K562 (cell line): ENCODE measurements around the gene FOXS1. TPM values are rescaled to one million over a fixed set of nuclear protein-coding genes. Genes with fewer than 3 reads are reported as not detected.

ENCODE experiments used
- ATAC-seq: fragments of 200-7000 bp; cut with Tn5 transposase; 3 replicates; pipeline ENCODE4 v1.9.1; 2020; ENCODE audit warnings: moderate library complexity
- BruUV-seq: library from RNA; stranded (reverse); fragments of 400-500 nt; replicated peaks from 2 replicates; lab custom pipeline; 2021; lab: Mats Ljungman, UMichigan
- CTCF ChIA-PET: fragments of 300-600 bp; formaldehyde crosslinking; extraction: SDS; loops from one replicate; lab custom pipeline; 2021; ENCODE audit warnings: low intra/inter-chr PET ratio; lab: Yijun Ruan, JAX
- POLR2A ChIA-PET: fragments of 300-600, 350-650 bp; sonication (Branson Sonifier 250); formaldehyde crosslinking; extraction: SDS; loops from one replicate; lab custom pipeline; 2021; ENCODE audit warnings: antibody characterized with exemption, inconsistent platforms; lab: Yijun Ruan, JAX
- DNase-seq, 4 experiments: peaks; one replicate each; pipeline versions ENCODE4 v3.0.0 to v3.0.0-alpha.2; 2011 to 2018; ENCODE audit warnings: low spot score in 3 of 4, mixed read lengths in 3 of 4; ENCODE audit errors: extremely low read depth in 1 of 4
- FAIRE-seq: peaks from 2 replicates; lab custom pipeline; 2011; peaks lifted over from hg19 to GRCh38; lab: Jason Lieb, UNC
- H2AFZ ChIP-seq: 2 replicates; pipeline ENCODE4 v1.6.0; 2011; ENCODE audit warnings: low read depth, low read length, control low read depth, inconsistent platforms
- H3K27ac ChIP-seq: fragments of 200-600 bp; 3 replicates; pipeline ENCODE4 v1.8.0; 2011; ENCODE audit warnings: low read depth, mild to moderate bottlenecking, control low read depth, inconsistent platforms, low read length, moderate library complexity, mixed read lengths; ENCODE audit errors: extremely low read depth
- H3K27me3 ChIP-seq, 2 experiments: fragments of 300-600 bp in 1 of 2; 2 replicates in 1 of 2; 3 replicates in 1 of 2; pipeline versions ENCODE4 v1.6.0 to v1.8.0; 2011; ENCODE audit warnings: inconsistent platforms in 2 of 2, low read length in 2 of 2, mild to moderate bottlenecking in 1 of 2, mixed read lengths in 1 of 2, moderate library complexity in 1 of 2; ENCODE audit not compliant: control insufficient read depth in 2 of 2, insufficient read depth in 2 of 2
- H3K36me3 ChIP-seq: fragments of 300-600 bp; 3 replicates; pipeline ENCODE4 v1.8.0; 2011; ENCODE audit warnings: mild to moderate bottlenecking, low read length, inconsistent platforms; ENCODE audit not compliant: control insufficient read depth, insufficient read depth
- H3K4me1 ChIP-seq, 2 experiments: fragments of 200-600 bp in 1 of 2; replicated peaks in 1 of 2; 2 replicates in 1 of 2; 3 replicates in 1 of 2; pipeline versions ENCODE4 v1.5.1 to v1.8.0; 2011; ENCODE audit warnings: inconsistent platforms in 2 of 2, low read length in 2 of 2, mild to moderate bottlenecking in 1 of 2, mixed read lengths in 1 of 2, moderate library complexity in 1 of 2; ENCODE audit not compliant: control insufficient read depth in 2 of 2, insufficient read depth in 2 of 2
- H3K4me2 ChIP-seq: 2 replicates; pipeline ENCODE4 v1.6.1; 2011; ENCODE audit warnings: low read length, control low read depth, inconsistent platforms, mixed read lengths; ENCODE audit not compliant: insufficient read depth
- H3K4me3 ChIP-seq: fragments of 200-600 bp; sonication (generic), shearing (Covaris generic); 2 replicates; pipeline ENCODE4 v1.5.1; 2016; ENCODE audit warnings: control low read depth, inconsistent platforms
- H3K79me2 ChIP-seq: fragments of 200-600 bp; 3 replicates; pipeline ENCODE4 v1.8.0; 2011; ENCODE audit warnings: low read length, inconsistent platforms; ENCODE audit not compliant: control insufficient read depth, insufficient read depth
- H3K9ac ChIP-seq, 2 experiments: 2 replicates each; pipeline versions ENCODE4 v1.6.0 to v1.6.1; 2011; ENCODE audit warnings: low read depth in 2 of 2, low read length in 2 of 2, control low read depth in 1 of 2, inconsistent platforms in 1 of 2, mild to moderate bottlenecking in 1 of 2, mixed read lengths in 1 of 2; ENCODE audit not compliant: insufficient read depth in 1 of 2
- H3K9me1 ChIP-seq: one replicate; pipeline ENCODE4 v1.6.0; 2011; ENCODE audit warnings: inconsistent platforms, mild to moderate bottlenecking, low read length, moderate library complexity; ENCODE audit not compliant: control insufficient read depth, insufficient read depth
- H3K9me3 ChIP-seq: replicated peaks from 2 replicates; pipeline ENCODE4 v1.5.1; 2011; ENCODE audit warnings: low read depth, low read length, inconsistent platforms; ENCODE audit not compliant: control insufficient read depth, insufficient read depth
- H4K20me1 ChIP-seq: replicated peaks from 2 replicates; pipeline ENCODE4 v1.6.1; 2011; ENCODE audit warnings: low read length, inconsistent platforms, mixed read lengths; ENCODE audit not compliant: control insufficient read depth, insufficient read depth
- CHD4 ChIP-seq: fragments of 200-600 bp; sonication (generic); IDR thresholded peaks from 3 replicates; pipeline ENCODE4 v1.6.1; 2012; ENCODE audit warnings: low read depth, mild to moderate bottlenecking, mixed read lengths, low read length, inconsistent platforms; ENCODE audit not compliant: insufficient read depth, insufficient replicate concordance, poor library complexity, severe bottlenecking
- EGR1 ChIP-seq: fragments of 450-650 bp; conservative IDR thresholded peaks from 2 replicates; pipeline ENCODE4 v1.6.1; 2017; ENCODE audit warnings: mild to moderate bottlenecking
- EP400 ChIP-seq: fragments of 450-650 bp; IDR thresholded peaks from 2 replicates; pipeline ENCODE4 v1.6.1; 2017; ENCODE audit warnings: antibody characterized with exemption, mild to moderate bottlenecking, moderate library complexity
- GATAD2B ChIP-seq: fragments of 450-650 bp; IDR thresholded peaks from 2 replicates; pipeline ENCODE4 v1.6.1; 2017; ENCODE audit warnings: mild to moderate bottlenecking, borderline replicate concordance
- JUND ChIP-seq, 2 experiments: IDR thresholded peaks; 2 replicates in 1 of 2; 3 replicates in 1 of 2; pipeline ENCODE4 v1.6.1; 2011; ENCODE audit warnings: borderline replicate concordance in 2 of 2, low read depth in 2 of 2, low read length in 2 of 2, improper control_type of control experiment in 1 of 2, missing biosample characterization in 1 of 2, missing genetic modification characterization in 1 of 2, missing genetic modification reagents in 1 of 2
- KLF6 ChIP-seq: fragments of 250-450 bp; sonication (Bioruptor Pico); IDR thresholded peaks from 2 replicates; pipeline ENCODE4 v1.4.0; 2020; ENCODE audit warnings: mild to moderate bottlenecking, moderate library complexity, borderline replicate concordance
- MLLT1 ChIP-seq, 2 experiments: fragments of 450-650 bp; IDR thresholded peaks; 2 replicates each; pipeline ENCODE4 v1.6.1; 2016
- NR2C1 ChIP-seq, 2 experiments: fragments of 450-650 bp; IDR thresholded peaks; 2 replicates each; pipeline ENCODE4 v1.6.1; 2017; ENCODE audit warnings: mild to moderate bottlenecking in 2 of 2, antibody characterized with exemption in 1 of 2, inconsistent platforms in 1 of 2, missing compliant biosample characterization in 1 of 2, missing genetic modification characterization in 1 of 2
- NR2C2 ChIP-seq, 2 experiments: fragments of 200-800 bp in 1 of 2; sonication (Bioruptor generic) in 1 of 2; sonication (generic) in 1 of 2; formaldehyde crosslinking in 1 of 2; IDR thresholded peaks; 2 replicates each; pipeline versions ENCODE4 v1.6.1 to v1.8.0; 2016 to 2022; ENCODE audit warnings: mild to moderate bottlenecking in 1 of 2, missing compliant biosample characterization in 1 of 2, missing genetic modification characterization in 1 of 2, missing genetic modification reagents in 1 of 2
- PPARD ChIP-seq: fragments of 250-450 bp; sonication (Bioruptor Pico); IDR thresholded peaks from 2 replicates; pipeline ENCODE4 v1.8.0; 2022; ENCODE audit warnings: inconsistent platforms, mild to moderate bottlenecking, moderate library complexity
- RHOXF2B ChIP-seq: fragments of 250-450 bp; sonication (Bioruptor Pico); conservative IDR thresholded peaks from 2 replicates; pipeline ENCODE4 v1.5.1; 2021
- TAF15 ChIP-seq: fragments of 200-400 bp; formaldehyde crosslinking; IDR thresholded peaks from 2 replicates; pipeline ENCODE4 v1.6.1; 2017; ENCODE audit warnings: mild to moderate bottlenecking, low read depth, low read length, moderate library complexity
- TBP ChIP-seq: optimal IDR thresholded peaks from 2 replicates; pipeline ENCODE3; 2011; ENCODE audit warnings: low read depth, low read length, improper control_type of control experiment
- ZNF589 ChIP-seq: fragments of 200-800 bp; sonication (Bioruptor generic); IDR thresholded peaks from 2 replicates; pipeline ENCODE4 v1.6.1; 2016; ENCODE audit warnings: low read depth, missing genetic modification characterization, missing compliant biosample characterization
- ZSCAN29 ChIP-seq: fragments of 450-650 bp; IDR thresholded peaks from 2 replicates; pipeline ENCODE4 v1.6.1; 2017
- WGBS: fragments of 100-300 bp; shearing (Covaris generic); methylation state at CpG from one replicate; pipeline ENCODE4 v1.1.6; 2016; ENCODE audit warnings: low coverage, mixed read lengths; ENCODE audit not compliant: insufficient coverage; ENCODE audit errors: missing lambda C conversion rate; 5-methylcytosine and 5-hydroxymethylcytosine counted together
- in situ Hi-C: fragments of 300-500 bp; cut with MboI; formaldehyde crosslinking; loops from 4 replicates; pipeline ENCODE4 v1.15.0; 2018; ENCODE audit warnings: inconsistent platforms, mixed read lengths
- intact Hi-C: fragments of 100-400 bp; cut with micrococcal nuclease; formaldehyde crosslinking; loops from 2 replicates; pipeline ENCODE4 v1.14.2; 2022
- polyA plus RNA-seq, 8 experiments: library from polyadenylated mRNA; depleted of rRNA in 4 of 8; stranded (reverse) in 5 of 8; unstranded in 3 of 8; fragments of >200 nt; fragmentation: Nextera tagmentation in 2 of 8; fragmentation: Illumina TruSeq in 1 of 8; extraction: Ambion mirVana in 2 of 8; extraction: Trizol in 1 of 8; gene quantifications; 2 replicates each; pipeline versions ENCODE4 v1.2.1 to v1.2.3, GENCODE V29; 2011 to 2014; ENCODE audit warnings: inconsistent platforms in 1 of 8, missing spikeins in 1 of 8
- total RNA-seq, 7 experiments: library from RNA; depleted of rRNA in 6 of 7; stranded (reverse); fragments of >200 nt in 6 of 7; fragmentation: Illumina TruSeq in 2 of 7; extraction: Trizol in 2 of 7; gene quantifications; 2 replicates each; pipeline versions ENCODE4 v1.2.1 to v1.2.3, GENCODE V29; 2011 to 2021; ENCODE audit warnings: low replicate concordance in 1 of 7

FOXS1 gene
- total and polyA plus RNA-seq, 9 of the 15 experiments (the other 6 are each of a cell fraction or from before 2014, with no cell fraction given): not detected

DNA sequence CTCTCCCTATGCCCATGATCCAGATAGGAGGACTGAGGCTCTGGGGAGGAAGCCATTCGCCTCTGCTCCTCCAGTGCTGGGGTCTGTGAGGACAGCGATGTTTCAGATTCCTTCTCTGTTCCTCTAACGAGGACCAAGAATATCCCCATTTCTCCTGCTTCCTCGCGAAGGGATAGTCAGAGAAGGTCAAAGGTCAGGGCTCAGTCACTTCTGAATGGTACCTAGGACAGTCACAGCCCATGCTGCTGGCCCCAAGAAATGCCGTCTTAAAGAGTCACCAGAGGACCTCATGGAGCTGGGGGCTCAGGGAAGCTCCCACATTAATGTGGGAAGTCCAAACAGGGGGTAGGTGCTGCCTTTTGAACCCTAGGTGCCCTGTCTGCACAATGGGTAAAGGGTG, 2.1 kb downstream of the FOXS1 start:
- TF ChIP-seq CHD4 (no peak), RHOXF2B (no peak), MLLT1 (IDR thresholded peaks at IDR 0.05) (no peak), EP400 (no peak), NR2C1 (IDR thresholded peaks at IDR 0.05) (peak; percentile 76), NR2C1 (tag; IDR thresholded peaks at IDR 0.05) (peak; percentile 71), TBP (no peak), EGR1 (no peak), ZNF589 (CRISPR knock-in tag) (no peak), KLF6 (CRISPR knock-in tag) (no peak), TAF15 (no peak), PPARD (no peak), NR2C2 (CRISPR knock-in tag; IDR thresholded peaks at IDR 0.05) (no peak), NR2C2 (tag; IDR thresholded peaks at IDR 0.05) (0 out of 2 replicates have a peak, but pooled peaks have one; percentile 54), GATAD2B (no peak), JUND (IDR thresholded peaks at IDR 0.05; ENCODE audit: borderline replicate concordance, low read depth, low read length) (no peak), JUND (tag; IDR thresholded peaks at IDR 0.05; ENCODE audit: borderline replicate concordance, low read depth, low read length) (no peak), ZSCAN29 (no peak)
- Histone ChIP-seq H2AFZ (no peak overlapping the region), H3K9me1 (no peaks in the 10 kb centered on the region), H4K20me1 (peaks cover 7% of the 10 kb centered on the region; the same call in 1 of the 2 replicates), H3K9ac (no peak overlapping the region; a peak in 1 of 4 replicates), H3K36me3 (no peaks in the 10 kb centered on the region), H3K4me3 (no peak overlapping the region), H3K4me1 (peaks cover 7 to 41% of the 10 kb centered on the region in 2 experiments), H3K4me2 (no peak overlapping the region), H3K27ac (no peak overlapping the region), H3K79me2 (no peaks in the 10 kb centered on the region), H3K27me3 (peaks cover 3 to 9% of the 10 kb centered on the region in 2 experiments; a peak in 4 of 5 replicates), H3K9me3 (no peaks in the 10 kb centered on the region)
- CTCF ChIA-PET: interaction anchor here (0.6 kb wide), 1 partner anchor 325 kb away, joined by 3 read pairs; no protein-coding TSS in a partner anchor
- no TSS peak for BruUV-seq
- POLR2A ChIA-PET: no interaction called here
- 10% methylated on average over 5 of the region's 6 CpGs for WGBS
- peak; percentile 26 for FAIRE-seq
- intact Hi-C loops: no loop called here
- in situ Hi-C loops: loop anchor here (25.0 kb wide), 1 partner anchor 819 kb away; the partner anchor contains the start of gene C20orf203
- no peak for DNase-seq
- ATAC-seq: no peak
